SU-DHL-6 (cell line): ENCODE results near the gene SYK.

Experiments used
- EZH2phosphoT487 ChIP-seq: fragments of 200-600 bp; sonication (generic), shearing (Covaris generic); conservative IDR thresholded peaks from 2 replicates; pipeline ENCODE4 v1.6.1; 2018; ENCODE audit warnings: mild to moderate bottlenecking, antibody characterized with exemption, low read length, moderate library complexity, mixed read lengths
- TF ChIP-seq, protein P1 (sequence below): fragments of 200-600 bp; sonication (generic); IDR thresholded peaks from one replicate; pipeline ENCODE4 v1.5.1; 2017; ENCODE audit warnings: antibody characterized with exemption, mild to moderate bottlenecking, low read length, moderate library complexity; ENCODE audit not compliant: insufficient read depth, poor library complexity, severe bottlenecking

DNA sequence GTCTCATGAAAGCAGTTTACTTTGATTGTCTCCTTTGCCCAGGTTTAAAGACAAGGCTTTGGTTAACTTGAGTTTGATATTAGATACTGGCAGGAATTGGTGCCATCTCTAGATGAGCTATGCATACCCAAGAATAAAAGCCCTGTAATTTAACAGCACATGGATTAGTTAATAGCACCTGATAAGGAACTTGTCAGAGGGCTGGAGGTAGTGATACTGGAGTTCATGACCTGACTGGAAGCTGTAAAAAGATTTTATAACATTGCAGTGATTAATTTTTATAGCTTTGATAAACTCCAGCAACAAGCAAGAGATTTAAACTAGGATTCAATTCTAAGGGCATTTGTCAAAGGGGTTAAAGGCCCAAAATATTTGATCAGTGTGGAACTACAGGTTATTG, 34.9 kb upstream of the SYK start:
- TF ChIP-seq, protein P1, sequence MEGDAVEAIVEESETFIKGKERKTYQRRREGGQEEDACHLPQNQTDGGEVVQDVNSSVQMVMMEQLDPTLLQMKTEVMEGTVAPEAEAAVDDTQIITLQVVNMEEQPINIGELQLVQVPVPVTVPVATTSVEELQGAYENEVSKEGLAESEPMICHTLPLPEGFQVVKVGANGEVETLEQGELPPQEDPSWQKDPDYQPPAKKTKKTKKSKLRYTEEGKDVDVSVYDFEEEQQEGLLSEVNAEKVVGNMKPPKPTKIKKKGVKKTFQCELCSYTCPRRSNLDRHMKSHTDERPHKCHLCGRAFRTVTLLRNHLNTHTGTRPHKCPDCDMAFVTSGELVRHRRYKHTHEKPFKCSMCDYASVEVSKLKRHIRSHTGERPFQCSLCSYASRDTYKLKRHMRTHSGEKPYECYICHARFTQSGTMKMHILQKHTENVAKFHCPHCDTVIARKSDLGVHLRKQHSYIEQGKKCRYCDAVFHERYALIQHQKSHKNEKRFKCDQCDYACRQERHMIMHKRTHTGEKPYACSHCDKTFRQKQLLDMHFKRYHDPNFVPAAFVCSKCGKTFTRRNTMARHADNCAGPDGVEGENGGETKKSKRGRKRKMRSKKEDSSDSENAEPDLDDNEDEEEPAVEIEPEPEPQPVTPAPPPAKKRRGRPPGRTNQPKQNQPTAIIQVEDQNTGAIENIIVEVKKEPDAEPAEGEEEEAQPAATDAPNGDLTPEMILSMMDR, result no peak
- no peak for TF ChIP-seq EZH2phosphoT487
